ENCODE measurements around the gene C17orf67. TPM values are rescaled to one million over a fixed set of nuclear protein-coding genes. Genes with fewer than 3 reads are reported as not detected.
A peak's percentile ranks its signal among the peaks of the same experiment; 100 is the strongest.

Gene C17orf67
- total and polyA plus RNA-seq, 2 of the 13 experiments (the other 11 are each of a cell fraction or from before 2014, with no cell fraction given) = 0.41 to 0.86 TPM

DNA sequence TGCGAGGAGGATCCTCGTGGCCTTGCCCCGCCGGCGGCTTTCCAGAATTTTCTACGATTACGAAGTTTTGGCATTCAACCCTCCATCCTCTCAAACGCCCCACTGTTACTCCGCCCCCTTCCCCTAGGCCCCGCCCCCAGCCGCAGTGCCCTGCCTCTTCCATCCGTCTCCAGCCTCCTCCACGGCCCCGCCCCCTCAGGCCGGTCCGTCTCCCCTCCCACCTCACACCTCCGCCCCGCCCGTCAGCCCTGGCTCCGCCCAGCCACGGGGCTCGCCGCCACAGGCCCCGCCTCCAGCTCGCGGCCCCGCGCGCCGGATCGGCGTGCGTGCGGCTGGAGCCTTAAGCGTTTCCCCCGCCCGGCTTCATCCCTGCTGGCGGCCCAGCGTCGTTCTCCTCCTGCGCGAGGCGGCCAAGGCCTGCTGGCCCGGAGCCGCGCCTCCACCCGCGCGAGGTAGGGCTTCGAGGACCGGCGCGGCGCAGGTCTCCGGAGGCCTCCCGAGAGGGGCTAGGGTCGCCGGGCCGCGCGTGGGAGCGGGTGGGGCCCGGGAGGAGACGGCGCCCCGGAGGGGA lies at the start of gene C17orf67, which contains the start of gene DGKE (continued):
- TF ChIP-seq ZNF609 (CRISPR knock-in tag; IDR thresholded peaks at IDR 0.05; ENCODE audit: borderline replicate concordance) (0 out of 2 replicates have a peak, but pooled peaks have one; percentile 4), TGIF2 (CRISPR knock-in tag; IDR thresholded peaks at IDR 0.05) (no peak), DR1 (CRISPR knock-in tag; IDR thresholded peaks at IDR 0.05) (no peak; the same call in 1 of the 2 replicates), ZNF34 (CRISPR knock-in tag; IDR thresholded peaks at IDR 0.05; ENCODE audit: borderline replicate concordance) (0 out of 2 replicates have a peak, but pooled peaks have one; percentile 25), ZFP91 (CRISPR knock-in tag; IDR thresholded peaks at IDR 0.05; ENCODE audit: borderline replicate concordance) (0 out of 2 replicates have a peak, but pooled peaks have one; percentile 54), SIX1 (CRISPR knock-in tag; IDR thresholded peaks at IDR 0.05; ENCODE audit: borderline replicate concordance) (no peak), ZFYVE20 (CRISPR knock-in tag; IDR thresholded peaks at IDR 0.05; ENCODE audit: borderline replicate concordance, low read depth) (0 out of 2 replicates have a peak, but pooled peaks have one; percentile 85), MXD3 (CRISPR knock-in tag; IDR thresholded peaks at IDR 0.05) (peak; percentile 4; the same call in 1 of the 2 replicates), TEAD2 (CRISPR knock-in tag; IDR thresholded peaks at IDR 0.05) (no peak), ZBTB7A (CRISPR knock-in tag; IDR thresholded peaks at IDR 0.05) (peak; percentile 45; the same call in 1 of the 2 replicates), ZBTB25 (CRISPR knock-in tag; IDR thresholded peaks at IDR 0.05) (no peak), ZBTB37 (CRISPR knock-in tag; IDR thresholded peaks at IDR 0.05) (no peak), TBP (CRISPR knock-in tag; IDR thresholded peaks at IDR 0.05) (no peak), MXD1 (CRISPR knock-in tag; IDR thresholded peaks at IDR 0.05) (peak; percentile 63; the same call in 1 of the 2 replicates)
- TF ChIP-seq, protein P1, sequence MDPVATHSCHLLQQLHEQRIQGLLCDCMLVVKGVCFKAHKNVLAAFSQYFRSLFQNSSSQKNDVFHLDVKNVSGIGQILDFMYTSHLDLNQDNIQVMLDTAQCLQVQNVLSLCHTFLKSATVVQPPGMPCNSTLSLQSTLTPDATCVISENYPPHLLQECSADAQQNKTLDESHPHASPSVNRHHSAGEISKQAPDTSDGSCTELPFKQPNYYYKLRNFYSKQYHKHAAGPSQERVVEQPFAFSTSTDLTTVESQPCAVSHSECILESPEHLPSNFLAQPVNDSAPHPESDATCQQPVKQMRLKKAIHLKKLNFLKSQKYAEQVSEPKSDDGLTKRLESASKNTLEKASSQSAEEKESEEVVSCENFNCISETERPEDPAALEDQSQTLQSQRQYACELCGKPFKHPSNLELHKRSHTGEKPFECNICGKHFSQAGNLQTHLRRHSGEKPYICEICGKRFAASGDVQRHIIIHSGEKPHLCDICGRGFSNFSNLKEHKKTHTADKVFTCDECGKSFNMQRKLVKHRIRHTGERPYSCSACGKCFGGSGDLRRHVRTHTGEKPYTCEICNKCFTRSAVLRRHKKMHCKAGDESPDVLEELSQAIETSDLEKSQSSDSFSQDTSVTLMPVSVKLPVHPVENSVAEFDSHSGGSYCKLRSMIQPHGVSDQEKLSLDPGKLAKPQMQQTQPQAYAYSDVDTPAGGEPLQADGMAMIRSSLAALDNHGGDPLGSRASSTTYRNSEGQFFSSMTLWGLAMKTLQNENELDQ (CRISPR knock-in tag; IDR thresholded peaks at IDR 0.05; ENCODE audit: borderline replicate concordance) = no peak
